ENCODE measurements around the gene NKIRAS2.

The NKIRAS2 gene

DNA sequence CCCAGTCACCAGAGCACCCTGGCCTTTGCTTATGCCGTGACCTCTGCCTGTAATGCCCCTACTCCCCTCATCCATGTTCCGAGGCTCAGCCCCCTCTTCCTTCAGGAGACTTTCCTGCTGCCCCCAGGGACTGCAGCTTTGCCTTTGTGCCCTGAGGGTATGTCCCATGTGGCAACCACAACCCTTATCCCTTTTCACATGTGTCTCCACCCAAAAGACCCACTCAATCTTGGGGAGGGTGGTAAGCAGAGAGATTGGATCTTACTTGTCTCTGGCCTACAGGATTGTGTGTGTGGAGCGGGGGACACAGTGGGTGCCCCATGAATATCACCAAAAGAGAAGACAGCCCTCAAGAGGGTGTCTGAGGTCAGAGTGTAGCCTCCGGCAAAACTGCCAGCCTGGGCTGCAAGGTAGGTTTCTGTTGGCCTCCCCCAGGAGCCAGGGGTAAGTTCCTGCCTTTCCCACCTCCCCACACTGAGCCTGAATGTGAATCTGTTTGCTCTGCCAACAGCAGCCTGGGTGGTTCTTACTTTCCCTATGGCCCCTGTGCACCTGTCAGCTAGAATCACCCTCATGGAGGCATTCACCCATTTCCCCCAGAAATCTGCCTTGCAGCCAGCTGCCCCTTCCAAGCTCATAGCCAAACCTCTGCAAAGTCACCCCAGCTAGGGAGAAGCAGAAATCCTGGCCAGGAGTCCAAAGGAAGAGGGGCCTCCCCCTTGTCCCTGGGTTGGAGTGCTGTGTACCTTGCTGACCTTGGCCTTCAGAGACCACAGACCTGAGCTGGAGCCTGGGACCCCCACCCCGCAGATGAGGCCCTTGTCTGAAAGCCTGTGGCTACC, 42.0 kb downstream of the NKIRAS2 start:
- ChIA-PET CTCF (interaction anchor here (3.7 to 8.8 kb wide), 3 partner anchors 22 to 36 kb away, joined by 14 to 70 read pairs (median 19); partner anchors contain the start of gene ZNF385C), POLR2A (no interaction called here)
- TF ChIP-seq, protein P1, sequence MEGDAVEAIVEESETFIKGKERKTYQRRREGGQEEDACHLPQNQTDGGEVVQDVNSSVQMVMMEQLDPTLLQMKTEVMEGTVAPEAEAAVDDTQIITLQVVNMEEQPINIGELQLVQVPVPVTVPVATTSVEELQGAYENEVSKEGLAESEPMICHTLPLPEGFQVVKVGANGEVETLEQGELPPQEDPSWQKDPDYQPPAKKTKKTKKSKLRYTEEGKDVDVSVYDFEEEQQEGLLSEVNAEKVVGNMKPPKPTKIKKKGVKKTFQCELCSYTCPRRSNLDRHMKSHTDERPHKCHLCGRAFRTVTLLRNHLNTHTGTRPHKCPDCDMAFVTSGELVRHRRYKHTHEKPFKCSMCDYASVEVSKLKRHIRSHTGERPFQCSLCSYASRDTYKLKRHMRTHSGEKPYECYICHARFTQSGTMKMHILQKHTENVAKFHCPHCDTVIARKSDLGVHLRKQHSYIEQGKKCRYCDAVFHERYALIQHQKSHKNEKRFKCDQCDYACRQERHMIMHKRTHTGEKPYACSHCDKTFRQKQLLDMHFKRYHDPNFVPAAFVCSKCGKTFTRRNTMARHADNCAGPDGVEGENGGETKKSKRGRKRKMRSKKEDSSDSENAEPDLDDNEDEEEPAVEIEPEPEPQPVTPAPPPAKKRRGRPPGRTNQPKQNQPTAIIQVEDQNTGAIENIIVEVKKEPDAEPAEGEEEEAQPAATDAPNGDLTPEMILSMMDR (IDR thresholded peaks at IDR 0.05; ENCODE audit: control extremely low read depth, extremely low read depth, low read depth, missing control alignments): no peak
- DNase-seq (ENCODE audit: extremely low spot score): no peak

DNA sequence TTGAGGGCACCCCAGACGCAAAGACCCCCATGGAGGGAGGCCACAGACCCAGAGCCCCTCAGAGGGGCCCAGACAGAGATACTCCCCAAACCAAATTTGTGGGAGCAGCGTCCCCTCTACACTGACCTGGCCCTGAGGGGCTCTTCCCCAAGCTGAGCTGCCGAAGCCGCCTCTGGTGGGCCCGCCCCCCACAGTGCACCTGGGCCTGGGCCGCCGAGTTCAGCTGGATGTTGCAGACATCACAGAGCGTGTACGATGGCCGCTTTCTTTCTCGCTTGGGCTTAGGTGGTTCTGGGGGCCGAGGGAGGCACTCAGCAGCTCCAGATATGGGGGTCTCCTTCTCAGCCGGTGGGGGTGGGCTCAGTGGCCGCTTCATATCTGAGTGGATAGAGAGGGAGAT, 42.8 kb downstream of the NKIRAS2 start:
- TF ChIP-seq, protein P1 (IDR thresholded peaks at IDR 0.05; ENCODE audit: control extremely low read depth, extremely low read depth, low read depth, missing control alignments): no peak
- no peak for DNase-seq (ENCODE audit: extremely low spot score)
- POLR2A ChIA-PET: no interaction called here
- CTCF ChIA-PET: interaction anchor here (1.4 to 8.8 kb wide), 4 partner anchors 23 to 45 kb away, joined by 4 to 70 read pairs (median 16); partner anchors contain the start of genes DNAJC7 and ZNF385C

DNA sequence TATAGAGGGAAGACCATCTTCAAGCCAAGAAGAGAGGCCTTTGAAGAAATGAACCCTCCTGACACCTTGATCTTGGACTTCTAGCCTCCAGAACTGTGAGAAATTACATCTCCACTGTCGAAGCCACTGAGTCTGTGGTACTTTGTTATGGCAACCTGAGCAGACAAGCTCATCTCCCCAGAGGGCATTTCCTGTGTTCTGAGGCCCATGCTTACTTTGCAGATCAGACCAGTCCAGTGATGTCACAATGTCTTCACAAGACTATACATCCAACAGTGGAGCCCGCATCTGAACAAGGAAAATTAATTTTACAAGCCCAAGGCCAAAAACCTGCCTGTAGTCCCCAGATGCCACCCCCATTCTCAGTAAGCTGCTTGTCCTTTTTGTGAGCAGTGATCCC, 45.3 kb downstream of the NKIRAS2 start:
- ChIA-PET POLR2A (no interaction called here), CTCF (interaction anchor here (0.9 to 8.8 kb wide), 21 partner anchors 9 to 116 kb away, joined by 3 to 70 read pairs (median 8); partner anchors contain the start of genes DHX58, DNAJC7, KAT2A and KCNH4)
- TF ChIP-seq, protein P1 (IDR thresholded peaks at IDR 0.05; ENCODE audit: control extremely low read depth, extremely low read depth, low read depth, missing control alignments): no peak
- DNase-seq (ENCODE audit: extremely low spot score): no peak

DNA sequence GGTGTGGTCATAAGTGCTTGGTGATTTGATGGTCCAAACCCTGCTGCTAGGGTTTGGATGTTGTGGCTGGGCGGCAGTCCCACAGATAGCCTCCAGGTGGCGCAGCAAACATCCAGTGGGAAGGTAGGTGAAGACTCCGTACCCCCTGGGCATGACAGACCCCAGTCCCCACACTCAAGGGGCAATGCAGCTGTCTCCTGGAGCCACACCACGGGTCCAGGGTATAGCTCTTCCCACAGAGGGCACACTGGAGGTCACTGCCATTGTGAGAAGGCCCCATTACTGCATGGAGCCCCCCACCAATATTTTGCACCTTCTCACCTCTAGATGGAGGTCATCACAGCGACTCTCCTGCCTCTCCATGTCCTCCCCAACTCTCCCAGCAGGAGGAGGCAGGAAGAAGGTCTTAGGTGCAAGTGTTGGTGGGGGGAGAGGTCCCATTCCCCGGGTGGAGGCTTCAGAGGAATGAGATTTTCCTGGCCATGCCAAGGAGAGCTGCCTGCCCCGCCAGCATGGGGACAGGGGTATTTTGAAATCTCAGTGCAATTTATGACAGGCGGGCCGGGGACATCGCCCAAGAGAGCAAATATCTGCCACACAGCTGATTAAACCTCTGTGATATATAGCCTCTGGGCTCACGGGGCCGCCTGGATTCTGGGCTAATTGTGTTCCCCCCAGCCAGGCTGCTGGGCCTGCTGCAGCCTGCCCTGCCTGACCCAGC, 47.6 kb downstream of the NKIRAS2 start:
- ChIA-PET CTCF (interaction anchor here (0.7 to 8.8 kb wide), 27 partner anchors 8 to 118 kb away, joined by 3 to 70 read pairs (median 7); partner anchors contain the start of genes DHX58, DNAJC7, KAT2A and KCNH4), POLR2A (no interaction called here)
- DNase-seq (ENCODE audit: extremely low spot score): peak; percentile 73
- TF ChIP-seq, protein P1 (IDR thresholded peaks at IDR 0.05; ENCODE audit: control extremely low read depth, extremely low read depth, low read depth, missing control alignments): peak; percentile 93

DNA sequence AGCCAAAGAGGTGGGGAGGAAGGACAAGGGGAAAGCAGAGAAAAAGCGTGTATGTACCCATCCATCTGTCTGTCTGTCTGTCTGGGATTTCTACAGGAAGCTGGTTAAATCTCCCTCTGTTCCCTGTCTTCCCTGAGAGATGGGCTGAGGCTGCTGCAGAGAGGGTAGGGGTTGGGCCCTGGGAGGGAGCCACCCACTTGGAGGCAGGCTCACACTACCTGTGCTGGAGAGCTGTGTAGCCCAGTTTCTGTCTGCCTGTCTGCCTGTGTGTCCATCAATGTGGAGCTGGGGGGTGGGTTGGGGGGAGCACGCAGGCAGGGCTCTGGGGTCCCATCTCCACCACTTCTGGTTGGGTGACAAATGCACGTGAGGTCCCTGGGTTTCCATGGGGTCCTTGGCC, 49.1 kb downstream of the NKIRAS2 start:
- no peak for DNase-seq (ENCODE audit: extremely low spot score)
- TF ChIP-seq, protein P1 (IDR thresholded peaks at IDR 0.05; ENCODE audit: control extremely low read depth, extremely low read depth, low read depth, missing control alignments): no peak
- ChIA-PET CTCF (interaction anchor here (1.7 to 8.8 kb wide), 9 partner anchors 10 to 50 kb away, joined by 7 to 70 read pairs (median 32); partner anchors contain the start of genes DHX58, DNAJC7, KAT2A and NKIRAS2), POLR2A (no interaction called here)

DNA sequence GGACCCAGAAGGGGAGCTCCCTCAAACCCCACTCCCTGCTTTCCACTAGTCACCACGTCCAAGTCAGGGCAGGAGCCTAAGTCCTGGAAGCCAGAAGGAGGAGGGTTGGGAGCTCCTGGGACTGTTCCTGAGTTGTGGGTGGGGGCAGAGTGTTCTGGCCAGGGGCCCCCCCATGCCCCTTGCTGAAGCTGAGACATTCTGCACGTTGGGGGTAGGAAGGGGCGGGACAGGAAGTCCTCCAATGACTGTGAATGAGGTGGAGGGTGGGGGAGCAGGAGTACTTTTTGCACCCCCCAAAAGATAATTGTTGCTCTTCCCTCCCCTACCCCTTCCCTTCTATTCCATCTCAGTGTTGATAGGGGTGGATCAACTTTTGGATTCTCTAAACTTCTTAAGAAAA, 51.9 kb downstream of the NKIRAS2 start:
- POLR2A ChIA-PET: no interaction called here
- TF ChIP-seq, protein P1 (IDR thresholded peaks at IDR 0.05; ENCODE audit: control extremely low read depth, extremely low read depth, low read depth, missing control alignments): no peak
- DNase-seq (ENCODE audit: extremely low spot score): no peak
- CTCF ChIA-PET: interaction anchor here (0.8 to 2.1 kb wide), 8 partner anchors 15 to 334 kb away, joined by 3 to 4 read pairs (median 3); partner anchors contain the start of gene NKIRAS2
